Measurements from ENCODE around the gene CLUH.

CLUH gene

Small RNAs within 50 kb of the gene (small RNA-seq; reads per million reads assigned to genes)
- 0 reads per million in 2 experiments for gene MIR1253
- 0 reads per million in 2 experiments for gene MIR6776
- gene RN7SL608P: 0 to 0.58 reads per million in 2 experiments
- gene hsa-mir-1253: 0 reads per million in 2 experiments
